Stimulated activated CD8-positive, alpha-beta memory T cell treated with anti-CD3 and anti-CD28 coated beads, Interleukin-7, amount 100 ng/mL, for 1 hour (primary cell): ENCODE data around the gene OR2T29.
"Not testable (repeated sequence)": the region's sequence is repeated elsewhere in the genome, so short reads cannot be mapped to it uniquely, and the experiment has no call there.

Source experiments
- DNase-seq, 2 donors: peaks; one replicate each; pipeline ENCODE4 v3.0.0-alpha.2; 2020; ENCODE audit warnings: low read depth in 2 of 2

Gene OR2T29, protein sequence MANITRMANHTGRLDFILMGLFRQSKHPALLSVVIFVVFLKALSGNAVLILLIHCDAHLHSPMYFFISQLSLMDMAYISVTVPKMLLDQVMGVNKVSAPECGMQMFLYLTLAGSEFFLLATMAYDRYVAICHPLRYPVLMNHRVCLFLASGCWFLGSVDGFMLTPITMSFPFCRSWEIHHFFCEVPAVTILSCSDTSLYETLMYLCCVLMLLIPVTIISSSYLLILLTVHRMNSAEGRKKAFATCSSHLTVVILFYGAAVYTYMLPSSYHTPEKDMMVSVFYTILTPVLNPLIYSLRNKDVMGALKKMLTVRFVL

DNA sequence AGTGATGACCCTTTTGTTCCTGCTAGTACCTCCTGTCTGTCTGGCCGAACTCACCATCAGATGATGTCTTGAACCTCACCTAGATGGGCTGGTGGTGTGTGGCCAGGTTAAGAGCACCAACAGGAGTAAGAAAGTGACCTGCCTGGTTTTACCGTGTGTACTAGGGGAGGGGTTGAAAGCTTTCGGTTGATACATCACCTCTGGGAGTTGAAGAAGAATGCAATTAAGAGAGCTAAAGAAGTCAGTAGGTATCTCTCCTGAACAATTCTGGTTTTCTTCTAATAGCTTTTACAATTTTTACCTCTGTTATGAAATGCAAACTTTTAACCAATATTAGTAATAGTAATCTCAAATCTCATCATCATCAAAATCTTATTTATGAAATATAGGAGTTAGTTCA, at the start of gene OR2T29:
Gene OR2T29, minus strand, starts transcription at position 101 of the 400 bp plus-strand sequence. CDS start 3,281 bp downstream, outside the sequence.
- not testable (repeated sequence) for DNase-seq

DNA sequence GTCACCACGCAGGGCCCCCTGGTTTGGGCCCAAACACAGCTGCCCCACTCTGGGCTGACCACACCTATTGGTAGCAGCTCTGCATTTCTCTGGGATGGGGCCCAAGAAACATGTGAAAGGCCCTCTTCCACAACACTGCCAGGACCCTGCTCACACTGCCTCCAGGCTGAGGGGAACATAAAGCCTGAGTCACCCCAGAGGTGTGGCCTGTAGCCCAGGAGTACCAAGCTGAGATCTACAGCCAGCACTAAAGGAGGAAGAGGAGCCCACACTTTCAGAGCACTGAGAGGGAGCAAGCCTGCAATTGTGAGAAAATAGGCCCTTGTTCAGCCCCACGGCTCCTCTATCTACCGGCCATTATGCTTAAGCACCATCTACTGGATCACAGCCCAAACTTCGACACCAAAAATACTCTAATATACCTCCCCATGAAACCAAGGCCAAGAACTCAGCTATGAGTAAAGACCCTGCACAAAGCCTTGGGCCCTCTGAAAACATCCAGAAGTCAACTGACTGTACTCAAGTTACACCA, 49.4 kb upstream of the OR2T29 start:
- no peak for DNase-seq

DNA sequence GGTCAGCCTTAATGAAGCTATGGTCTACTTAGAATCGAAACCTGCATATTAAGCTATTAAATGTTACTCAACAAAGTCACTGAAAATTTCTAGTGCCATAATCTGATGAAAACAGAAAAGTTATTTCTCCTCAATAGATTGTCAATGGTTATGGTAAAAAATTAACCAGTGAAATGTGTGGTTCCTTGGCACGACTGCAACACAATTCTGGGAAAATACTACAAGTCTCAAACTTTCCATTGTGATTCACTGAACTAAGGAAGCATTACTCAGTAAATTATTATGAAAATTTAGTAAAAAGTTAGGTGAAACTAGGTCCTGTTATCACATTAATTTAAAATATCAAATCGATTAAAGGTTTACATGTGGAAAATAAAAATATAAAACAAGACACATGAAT, 47.7 kb upstream of the OR2T29 start:
- no peak for DNase-seq

DNA sequence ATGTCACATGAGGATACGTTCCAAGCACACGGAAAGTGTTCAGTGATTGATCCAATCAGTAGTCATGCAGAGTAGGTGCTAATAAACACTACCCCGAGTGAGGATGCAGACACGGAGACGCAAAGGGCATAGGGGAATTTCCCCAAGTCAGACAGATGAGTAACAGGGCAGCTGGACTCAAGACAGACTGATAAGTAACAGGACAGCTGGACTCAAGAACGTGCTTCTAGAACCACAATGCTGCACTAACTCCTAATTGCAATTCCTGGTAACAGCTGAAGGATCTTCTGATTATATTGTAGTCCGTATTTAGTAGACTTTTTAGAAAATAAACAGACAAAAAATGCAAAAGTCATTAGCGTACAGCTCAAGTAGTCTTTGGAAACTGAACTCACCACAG, 36.8 kb upstream of the OR2T29 start:
- no peak for DNase-seq

DNA sequence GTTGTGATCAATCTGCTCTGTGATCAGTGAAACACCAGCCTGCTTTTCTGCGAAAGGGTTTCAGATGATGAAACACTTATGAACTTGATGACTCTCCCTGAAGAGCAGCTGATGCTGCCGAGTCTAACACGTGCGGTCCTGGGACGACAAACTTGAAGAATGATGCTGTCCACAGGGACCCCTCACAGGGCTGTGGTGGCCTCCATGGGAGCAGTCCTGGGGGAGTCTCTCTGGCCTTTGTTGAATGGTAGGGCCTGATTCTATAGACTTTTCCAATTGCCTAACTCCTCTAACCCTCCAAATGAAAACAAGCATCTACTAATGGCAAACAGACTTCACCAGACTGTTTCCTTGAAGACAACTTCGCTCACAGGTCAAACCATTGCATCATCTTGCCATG, 35.0 kb upstream of the OR2T29 start, which contains the start of gene OR2T10:
Gene OR2T10, minus strand, starts transcription at position 112 of the 400 bp plus-strand sequence. CDS start 3,932 bp downstream, outside the sequence.
- no peak for DNase-seq

DNA sequence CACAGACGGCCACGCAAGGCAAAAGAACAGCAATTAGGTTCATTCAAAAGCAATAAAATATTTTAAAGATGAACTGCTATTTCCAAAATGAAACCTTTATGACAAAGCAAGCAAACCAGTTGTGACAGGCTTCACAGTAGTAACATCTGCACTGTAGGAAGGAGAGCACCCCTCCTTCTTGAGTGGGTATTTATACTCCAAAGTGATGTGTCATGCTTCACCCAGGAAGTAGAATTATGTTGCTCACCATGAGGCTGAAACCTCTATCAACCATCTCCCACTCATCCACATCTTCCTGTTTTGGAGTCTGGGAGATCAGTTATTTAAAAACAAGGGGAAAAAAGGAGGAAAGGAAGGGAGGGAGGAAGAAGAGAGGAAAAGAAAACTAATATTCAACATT, 34.0 kb upstream of the OR2T29 start:
- no peak for DNase-seq

DNA sequence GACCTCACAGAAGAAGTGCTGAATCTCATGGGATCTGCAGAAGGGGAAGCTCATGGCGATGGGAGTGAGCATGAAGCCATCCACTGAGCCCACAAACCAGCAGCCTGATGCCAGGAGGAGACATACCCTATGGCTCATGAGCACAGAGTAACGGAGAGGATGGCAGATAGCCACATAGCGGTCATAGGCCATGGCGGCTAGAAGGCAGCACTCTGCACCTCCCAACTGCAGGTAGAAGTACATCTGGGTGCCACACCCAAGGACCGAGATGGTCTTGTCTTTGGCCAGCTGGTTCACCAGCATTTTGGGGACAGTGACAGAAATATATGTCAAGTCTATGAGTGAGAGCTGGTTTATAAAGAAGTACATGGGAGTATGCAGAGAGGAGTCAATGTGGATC, 30.7 kb upstream of the OR2T29 start:
- no peak for DNase-seq

DNA sequence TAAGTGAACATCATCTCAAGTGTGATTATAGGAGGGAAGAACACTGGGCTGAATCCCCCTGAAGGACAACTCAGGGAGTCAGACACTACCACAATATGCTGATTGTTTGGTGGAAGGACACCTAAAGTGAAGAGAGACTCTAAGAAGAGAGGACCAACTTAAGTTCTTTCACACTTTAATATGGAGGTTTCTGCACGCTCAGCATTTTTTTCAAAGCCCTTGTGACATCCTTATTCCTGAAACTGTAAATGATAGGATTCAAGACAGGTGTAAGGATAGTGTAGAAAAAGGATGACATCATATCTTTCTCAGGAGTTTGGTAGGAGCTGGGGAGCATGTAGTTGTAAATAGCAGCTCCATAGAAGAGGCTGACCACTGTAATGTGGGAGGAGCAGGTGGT, 30.1 kb upstream of the OR2T29 start:
- no peak for DNase-seq

DNA sequence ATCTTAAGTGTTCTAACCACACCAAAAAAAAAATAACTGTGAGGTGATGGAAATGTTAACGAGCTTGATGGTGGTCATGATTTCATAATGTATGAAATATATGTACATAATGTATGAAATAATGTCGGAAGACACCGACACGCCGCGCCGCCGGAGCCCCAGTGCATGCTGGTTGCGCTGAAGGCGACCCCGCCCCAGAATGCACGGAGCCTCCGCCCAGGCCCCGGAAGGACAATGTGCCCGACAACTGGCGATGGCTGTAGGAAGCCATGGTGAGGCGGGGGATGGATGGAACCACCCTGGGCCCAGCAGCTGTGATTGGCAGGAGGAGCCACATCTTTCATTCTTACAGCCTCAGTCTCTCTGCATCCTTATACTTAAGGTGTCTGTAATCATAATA, 27.5 kb upstream of the OR2T29 start:
- no peak for DNase-seq

DNA sequence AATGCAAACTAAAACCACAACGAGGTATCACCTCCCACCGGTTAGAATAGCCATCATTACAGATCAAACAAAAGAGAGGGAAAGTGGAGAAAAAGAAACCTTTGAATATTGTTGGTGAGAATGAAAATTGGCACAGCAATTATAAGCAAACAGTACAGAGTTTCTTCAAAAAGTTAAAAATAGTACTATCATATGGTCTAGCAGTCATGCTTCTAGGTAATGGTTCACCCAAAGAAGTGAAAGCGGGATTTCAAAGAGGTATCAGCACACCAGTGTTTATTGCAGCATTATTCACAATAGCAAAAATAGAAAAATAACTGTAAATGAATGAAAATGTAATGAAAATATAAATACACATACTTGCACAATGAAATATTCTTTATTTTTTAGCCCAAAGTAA, 26.8 kb upstream of the OR2T29 start:
- DNase-seq = no peak

DNA sequence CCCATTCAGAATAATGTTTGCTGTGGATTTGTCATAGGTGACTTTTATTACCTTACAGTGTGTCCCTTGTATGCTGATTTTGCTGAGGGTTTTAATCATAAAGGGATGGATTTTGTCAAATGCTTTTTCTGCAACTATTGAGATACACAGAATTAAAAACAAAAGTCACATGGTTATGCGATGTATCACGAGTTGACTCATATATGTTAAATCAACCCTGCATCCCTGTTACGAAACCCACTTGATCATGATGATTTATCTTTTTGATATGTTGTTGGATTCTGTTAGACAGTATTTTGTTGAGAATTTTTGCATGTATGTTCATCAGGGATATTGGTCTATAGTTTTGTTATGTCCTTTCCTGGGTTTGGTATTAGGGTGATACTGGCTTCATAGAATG, 22.7 kb upstream of the OR2T29 start:
- no peak for DNase-seq

DNA sequence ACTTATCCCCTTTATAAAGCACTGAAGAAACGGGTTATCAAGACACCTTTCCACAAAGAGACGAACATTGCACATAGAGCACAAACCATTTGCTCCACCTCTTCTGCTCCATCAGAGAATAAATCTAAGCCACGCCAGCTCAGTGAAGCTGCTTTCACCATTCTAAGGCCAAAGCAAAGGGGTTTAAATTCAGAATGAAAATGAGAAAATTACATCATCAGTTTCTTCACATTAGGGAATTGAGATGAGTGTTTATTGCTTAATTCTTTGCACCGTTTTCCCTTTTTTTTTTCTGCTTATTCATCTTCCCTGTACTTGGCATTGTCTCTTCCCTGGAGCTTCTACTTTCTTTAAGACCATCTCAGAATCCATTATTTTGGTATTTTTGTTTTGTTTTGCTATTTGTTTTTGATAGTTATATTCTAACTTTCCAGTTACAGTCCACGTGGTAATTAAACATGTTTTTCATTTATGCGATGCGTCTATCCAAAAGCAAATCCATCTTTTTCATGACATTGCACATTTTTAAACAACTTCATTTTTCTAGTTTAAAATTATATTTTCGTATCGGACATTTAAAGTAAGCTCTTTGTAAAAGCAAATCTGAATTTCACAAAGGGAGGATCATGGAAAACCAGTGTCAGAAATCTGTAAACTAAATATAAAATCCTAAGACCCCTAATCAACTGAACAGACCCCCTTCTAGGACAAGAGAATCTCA, 13.8 kb upstream of the OR2T29 start:
- DNase-seq = no peak

DNA sequence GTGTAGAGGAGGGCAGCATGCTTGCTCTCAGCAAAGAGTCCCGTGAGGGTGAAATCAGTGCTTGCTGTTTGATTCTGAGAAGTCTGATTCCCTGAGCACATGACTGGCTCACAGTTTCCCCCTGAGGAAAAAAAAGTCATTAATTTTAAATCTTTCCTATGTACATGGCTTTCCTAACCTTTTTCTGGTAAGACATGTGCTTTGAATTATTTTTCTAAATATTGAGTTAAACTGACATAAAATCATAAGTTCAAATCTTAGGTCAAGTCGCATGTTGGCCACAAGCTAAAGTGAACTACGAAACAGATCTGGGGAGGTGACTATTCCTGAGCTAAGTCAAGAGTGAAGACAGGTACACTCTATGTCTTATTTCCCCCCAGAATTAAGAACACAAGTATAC, 12.1 kb upstream of the OR2T29 start, which contains the start of gene OR2T34:
Gene OR2T34, minus strand, starts transcription at position 101 of the 400 bp plus-strand sequence. Its CDS starts 0 bp downstream, at position 101.
- DNase-seq = not testable (repeated sequence)

DNA sequence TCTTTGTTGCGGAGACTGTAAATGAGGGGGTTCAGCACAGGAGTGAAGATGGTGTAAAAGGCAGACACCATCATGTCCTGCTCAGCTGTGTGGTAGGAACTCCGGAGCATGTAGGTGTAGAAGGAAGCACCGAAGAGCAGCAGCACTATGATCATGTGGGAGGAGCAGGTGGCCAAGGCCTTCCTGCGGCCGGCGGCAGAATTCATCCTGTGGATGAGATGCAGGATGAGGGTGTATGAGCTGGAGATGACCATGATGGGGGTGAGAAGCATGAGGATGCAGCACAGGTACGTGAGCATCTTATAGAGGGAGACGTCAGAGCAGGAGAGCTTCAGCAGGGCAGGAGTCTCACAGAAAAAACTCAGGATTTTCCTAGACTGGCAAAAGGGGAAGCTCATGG, 11.3 kb upstream of the OR2T29 start:
- not testable (repeated sequence) for DNase-seq

DNA sequence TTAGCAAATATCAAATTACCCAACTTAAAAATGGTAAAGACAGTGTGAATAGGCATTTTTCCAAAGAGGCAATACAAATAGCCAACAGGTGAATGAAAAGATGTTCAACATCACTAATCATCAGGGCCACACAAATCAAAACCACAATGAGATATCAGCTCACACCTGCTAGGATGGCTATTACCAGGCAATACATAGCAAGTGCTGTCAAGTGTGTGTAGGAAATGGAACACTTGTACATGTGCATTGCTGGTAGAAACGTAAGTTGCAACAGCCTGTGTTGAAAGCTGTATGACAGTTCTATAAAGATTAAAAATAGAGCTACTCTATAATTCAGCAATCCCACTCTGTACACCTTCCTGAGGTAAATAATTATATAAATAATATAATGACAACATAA, 9.5 kb upstream of the OR2T29 start:
- DNase-seq = not testable (repeated sequence)

DNA sequence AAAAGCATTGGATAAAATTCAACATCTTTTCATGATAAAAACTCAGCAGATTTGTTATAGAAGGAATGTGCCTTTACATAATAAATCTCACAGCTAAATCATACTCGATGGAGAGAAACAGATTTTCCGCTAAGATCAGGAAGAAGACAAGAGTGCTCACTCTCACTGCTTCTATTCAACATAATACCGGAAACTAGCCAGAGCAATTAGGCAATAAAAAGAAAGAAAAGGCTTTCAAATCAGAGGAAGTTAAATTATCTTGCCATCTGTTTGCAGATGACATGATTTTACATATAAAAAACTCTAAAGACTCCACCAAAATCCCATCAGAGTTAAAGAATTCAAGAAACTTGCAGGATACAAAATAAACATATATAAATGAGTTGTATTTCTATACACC, 8.2 kb upstream of the OR2T29 start:
- not testable (repeated sequence) for DNase-seq

DNA sequence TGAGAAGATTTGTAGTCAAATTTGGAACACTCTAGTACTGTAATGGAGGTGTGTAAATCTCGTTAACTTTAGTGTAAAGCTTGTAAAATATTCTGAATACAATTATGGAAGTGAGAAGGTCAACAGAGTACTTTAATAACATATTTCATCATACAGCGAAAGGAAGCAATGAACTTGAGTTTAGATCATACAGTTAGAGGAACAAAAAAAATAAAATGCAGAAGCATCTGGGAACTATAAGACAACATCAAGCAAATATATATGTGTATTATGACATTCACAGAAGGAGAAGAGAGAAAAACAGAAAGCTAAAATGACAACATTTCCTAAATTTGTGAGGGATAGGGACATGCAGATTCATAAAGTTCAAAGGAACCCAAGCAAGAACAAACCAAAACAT, 6.5 kb upstream of the OR2T29 start:
- not testable (repeated sequence) for DNase-seq

DNA sequence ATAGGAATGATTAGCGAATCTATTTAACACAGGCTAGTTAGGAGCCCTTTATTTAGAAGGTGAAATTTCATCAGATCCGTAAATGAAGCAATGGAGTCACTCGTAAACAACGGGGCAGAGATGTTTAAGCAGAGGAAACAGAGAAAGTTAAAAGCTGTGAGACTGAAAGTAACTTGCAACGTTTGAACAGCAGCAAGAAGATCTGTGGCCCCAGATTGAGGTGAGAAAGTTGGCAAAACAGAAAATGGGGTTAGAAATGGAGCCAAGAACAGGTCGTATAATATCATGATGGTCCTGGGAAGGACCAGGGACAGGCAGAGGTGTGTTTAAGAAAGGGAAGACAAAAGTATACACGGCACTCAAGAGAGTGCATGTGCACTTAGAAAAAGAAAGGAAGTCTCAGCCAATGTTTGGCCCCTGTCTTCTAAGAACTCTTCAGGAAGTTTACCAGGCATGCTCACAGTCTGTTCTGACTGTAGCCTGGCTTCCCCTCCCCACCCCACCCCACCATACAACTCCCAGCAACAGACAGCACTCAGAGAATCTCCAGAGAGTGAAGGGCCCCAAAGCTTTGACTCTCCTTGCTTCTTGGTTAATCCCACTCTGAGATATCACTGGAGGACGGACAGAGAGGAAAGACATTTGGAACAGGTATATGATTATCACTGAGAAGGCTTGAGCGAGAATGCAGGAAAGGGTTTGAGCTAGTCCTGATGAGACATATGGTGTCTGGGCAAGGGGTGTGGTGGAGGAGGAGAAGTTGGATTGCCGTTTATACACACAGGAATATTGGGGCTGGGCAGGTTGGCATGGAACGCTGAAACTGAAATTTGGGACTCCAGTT, 3.2 kb upstream of the OR2T29 start:
- DNase-seq = not testable (repeated sequence)

DNA sequence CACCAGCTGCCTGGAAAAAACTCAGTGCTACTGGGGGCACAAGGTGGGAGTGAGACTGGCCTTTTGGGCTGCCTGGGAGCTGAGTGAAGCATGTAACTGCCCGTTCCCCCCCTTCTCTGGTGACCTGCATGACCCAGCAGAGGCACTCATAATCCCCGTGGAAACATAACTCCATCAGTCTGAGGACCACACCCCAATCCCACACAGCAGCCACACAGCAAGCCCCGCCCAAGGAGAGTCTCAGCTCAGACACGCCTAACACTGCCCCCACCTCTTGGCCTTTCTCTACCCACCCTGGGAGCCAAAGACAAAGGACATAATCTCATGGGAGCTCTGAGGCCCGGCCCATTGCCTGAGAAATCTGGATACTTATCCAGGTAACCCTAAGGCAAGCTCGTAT, 11.5 kb downstream of the OR2T29 start:
- DNase-seq = not testable (repeated sequence)

DNA sequence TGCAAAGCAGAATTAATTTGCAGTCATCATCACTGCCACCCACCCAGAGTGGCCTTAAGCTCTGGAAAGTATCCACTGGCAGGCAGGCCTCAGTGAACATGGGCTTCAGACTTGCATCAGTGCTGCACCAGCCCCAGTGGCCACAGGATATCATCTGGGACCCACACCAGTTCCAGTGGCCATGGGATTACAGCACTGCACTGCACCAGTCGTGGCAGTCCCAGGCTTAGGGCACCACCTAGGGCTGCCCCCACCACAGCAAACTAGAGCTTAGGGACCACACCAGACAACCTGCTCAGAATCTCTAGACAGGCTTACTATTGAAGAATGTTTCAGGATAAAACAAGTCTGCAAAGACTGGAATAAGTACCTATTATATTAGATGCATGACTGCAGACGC, 15.2 kb downstream of the OR2T29 start:
- DNase-seq = not testable (repeated sequence)

DNA sequence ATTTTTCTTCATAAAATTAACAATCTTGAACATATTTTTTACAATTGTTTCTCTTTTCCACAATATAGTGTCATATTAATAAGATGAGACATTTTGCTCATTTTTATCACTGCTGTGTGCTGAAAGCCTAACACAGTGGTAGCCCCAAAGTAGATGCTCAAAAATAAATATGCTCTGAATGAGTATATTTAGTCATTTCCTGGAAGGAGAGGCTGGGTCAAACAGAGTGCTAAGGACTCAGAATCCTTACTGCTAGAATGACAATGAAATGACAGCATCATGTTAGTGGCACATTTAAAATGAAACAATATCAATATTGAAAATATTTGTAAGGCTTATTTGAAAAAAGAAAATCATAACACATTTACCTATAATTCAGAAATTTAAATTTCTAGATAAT, 25.1 kb downstream of the OR2T29 start:
- not testable (repeated sequence) for DNase-seq

DNA sequence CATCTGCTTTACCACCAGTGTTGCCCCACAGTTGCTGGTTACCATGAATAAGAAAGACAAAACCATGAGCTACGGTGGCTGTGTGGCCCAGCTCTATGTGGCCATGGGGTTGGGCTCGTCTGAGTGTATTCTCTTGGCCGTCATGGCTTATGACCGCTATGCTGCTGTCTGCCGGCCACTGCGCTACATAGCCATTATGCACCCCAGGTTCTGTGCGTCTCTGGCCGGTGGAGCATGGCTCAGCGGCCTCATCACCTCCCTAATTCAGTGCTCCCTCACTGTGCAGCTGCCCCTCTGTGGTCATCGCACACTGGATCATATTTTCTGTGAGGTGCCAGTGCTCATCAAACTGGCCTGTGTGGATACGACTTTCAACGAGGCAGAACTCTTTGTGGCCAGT, 40.7 kb downstream of the OR2T29 start:
- DNase-seq = no peak
